Body of pancreas (tissue), 4 donors: ENCODE results near the gene PALS2. TPM values are rescaled to one million over a fixed set of nuclear protein-coding genes. Genes with fewer than 3 reads are reported as not detected.

Experiments used
- ATAC-seq: fragments of 150-250 bp; one replicate; pipeline ENCODE4 v1.9.1; 2016
- DNase-seq, 4 donors: peaks; one replicate each; pipeline ENCODE4 v3.0.0-alpha.2; 2019
- H3K27ac ChIP-seq, 4 donors: fragments of 200-600 bp; sonication (generic); 1 replicate in 3 of 4; 2 replicates in 1 of 4; pipeline versions ENCODE4 v1.5.1 to v1.6.1; 2016 to 2019; ENCODE audit warnings: mild to moderate bottlenecking in 1 of 4, mixed read lengths in 1 of 4, moderate library complexity in 1 of 4
- H3K27me3 ChIP-seq, 2 donors: fragments of 200-600 bp; sonication (generic); one replicate each; pipeline ENCODE4 v1.6.0; 2016; ENCODE audit warnings: mild to moderate bottlenecking in 1 of 2
- H3K36me3 ChIP-seq, 2 donors: fragments of 200-600 bp; sonication (generic); replicated peaks in 1 of 2; 2 replicates each; pipeline ENCODE4 v1.5.1; 2016; ENCODE audit warnings: low read depth in 2 of 2; ENCODE audit not compliant: insufficient read depth in 1 of 2
- H3K4me1 ChIP-seq: fragments of 200-600 bp; sonication (generic); one replicate; pipeline ENCODE4 v1.6.0; 2016
- H3K4me3 ChIP-seq, 2 donors: fragments of 200-600 bp; sonication (generic); 1 replicate in 1 of 2; 2 replicates in 1 of 2; pipeline ENCODE4 v1.5.1; 2016 to 2019
- H3K9me3 ChIP-seq, 3 donors: fragments of 200-600 bp; sonication (generic); 1 replicate in 2 of 3; 2 replicates in 1 of 3; pipeline ENCODE4 v1.5.1; 2016
- POLR2A ChIP-seq, 3 donors: fragments of 450-650 bp; IDR thresholded peaks; one replicate each; pipeline ENCODE4 v1.6.1; 2016; ENCODE audit warnings: antibody characterized with exemption in 3 of 3, mild to moderate bottlenecking in 2 of 3
- WGBS, 2 donors: methylation state at CpG; one replicate each; pipeline ENCODE4 v1.1.5; 2017; 5-methylcytosine and 5-hydroxymethylcytosine counted together
- intact Hi-C: fragments of 100-400 bp; cut with DNase I; formaldehyde crosslinking; loops from one replicate; pipeline ENCODE4 v1.15.1; 2023
- total RNA-seq, 2 donors: library from RNA; depleted of rRNA; stranded (reverse); fragments of >200 nt; gene quantifications; one replicate each; pipeline ENCODE4 v1.1.0, GENCODE V29; 2016
- TF ChIP-seq, protein P1 (sequence below), 7 experiments: fragments of 450-650 bp in 4 of 7; fragments of 200-600 bp in 3 of 7; sonication (generic) in 3 of 7; IDR thresholded peaks; one replicate each; pipeline ENCODE4 v1.5.1; 2016 to 2019; ENCODE audit warnings: antibody characterized with exemption in 7 of 7

The PALS2 gene
- total RNA-seq, 2 donors from 2014 or later, result 11.7 to 17.1 TPM

DNA sequence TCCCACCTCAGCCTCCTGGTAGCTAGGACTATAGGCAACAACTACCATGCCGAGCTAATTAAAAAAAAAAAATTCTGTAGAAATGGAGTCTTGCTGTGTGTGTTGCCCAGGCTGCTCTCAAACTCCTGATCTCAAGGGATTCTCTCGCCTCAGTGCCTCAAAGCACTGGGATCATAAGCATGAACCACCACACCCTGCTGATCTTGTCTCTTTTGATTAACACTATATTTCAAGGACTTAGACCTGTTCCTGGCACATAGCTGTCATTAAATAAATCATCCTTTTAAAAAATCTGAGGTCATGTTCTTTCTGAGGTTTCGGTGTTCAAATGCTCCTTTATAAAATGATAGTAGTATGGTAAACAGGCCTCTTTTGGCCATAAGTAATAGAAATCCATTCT lies 4.8 kb downstream of the PALS2 start:
- Histone ChIP-seq H3K4me1 (peaks cover 52% of the 10 kb centered on the region), H3K36me3 (no peaks in the 10 kb centered on the region), H3K27me3 (no peaks in the 10 kb centered on the region), H3K27ac (no peak overlapping the region), H3K9me3 (no peaks in the 10 kb centered on the region), H3K4me3 (no peak overlapping the region)
- ATAC-seq (no peak), DNase-seq (no peak)
- intact Hi-C loops, result loop anchor here (10.0 kb wide), 1 partner anchor 87 kb away; no protein-coding TSS in a partner anchor
- TF ChIP-seq, protein P1, sequence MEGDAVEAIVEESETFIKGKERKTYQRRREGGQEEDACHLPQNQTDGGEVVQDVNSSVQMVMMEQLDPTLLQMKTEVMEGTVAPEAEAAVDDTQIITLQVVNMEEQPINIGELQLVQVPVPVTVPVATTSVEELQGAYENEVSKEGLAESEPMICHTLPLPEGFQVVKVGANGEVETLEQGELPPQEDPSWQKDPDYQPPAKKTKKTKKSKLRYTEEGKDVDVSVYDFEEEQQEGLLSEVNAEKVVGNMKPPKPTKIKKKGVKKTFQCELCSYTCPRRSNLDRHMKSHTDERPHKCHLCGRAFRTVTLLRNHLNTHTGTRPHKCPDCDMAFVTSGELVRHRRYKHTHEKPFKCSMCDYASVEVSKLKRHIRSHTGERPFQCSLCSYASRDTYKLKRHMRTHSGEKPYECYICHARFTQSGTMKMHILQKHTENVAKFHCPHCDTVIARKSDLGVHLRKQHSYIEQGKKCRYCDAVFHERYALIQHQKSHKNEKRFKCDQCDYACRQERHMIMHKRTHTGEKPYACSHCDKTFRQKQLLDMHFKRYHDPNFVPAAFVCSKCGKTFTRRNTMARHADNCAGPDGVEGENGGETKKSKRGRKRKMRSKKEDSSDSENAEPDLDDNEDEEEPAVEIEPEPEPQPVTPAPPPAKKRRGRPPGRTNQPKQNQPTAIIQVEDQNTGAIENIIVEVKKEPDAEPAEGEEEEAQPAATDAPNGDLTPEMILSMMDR (IDR thresholded peaks at IDR 0.05), result no peak
- TF ChIP-seq POLR2A (IDR thresholded peaks at IDR 0.05), result no peak
- 85 to 90% methylated on average over 3 of the region's 3 CpGs for WGBS, 2 donors

DNA sequence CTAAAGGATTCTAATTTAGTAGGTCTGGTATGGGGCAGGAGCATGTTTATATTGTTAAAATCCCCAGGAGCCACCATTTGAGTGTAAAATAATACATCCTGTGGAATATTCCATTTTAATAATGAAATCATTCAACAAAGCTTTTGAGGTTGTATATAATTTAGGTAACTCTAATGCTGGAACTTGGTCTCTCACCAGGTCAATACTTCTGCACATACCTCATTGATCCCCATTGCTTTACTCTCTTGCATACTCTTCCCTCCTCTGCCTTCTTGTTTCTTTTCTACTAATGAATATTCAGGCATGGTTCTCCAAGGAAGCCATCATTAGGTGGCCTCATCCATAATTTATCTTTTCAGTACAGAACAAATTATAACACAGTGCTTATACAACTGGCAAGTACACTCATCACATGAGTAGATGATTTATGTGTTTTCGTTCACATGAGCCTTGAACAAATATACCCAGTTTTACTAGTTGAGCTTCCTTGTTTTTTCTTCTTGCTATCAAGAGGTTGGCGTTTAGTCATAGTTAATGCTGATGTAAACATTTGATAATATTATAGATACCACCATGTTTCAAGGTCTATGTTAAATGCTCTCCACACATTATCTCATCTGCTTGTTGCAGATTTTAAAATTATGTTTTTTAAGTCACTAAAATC lies 7.2 kb downstream of the PALS2 start:
- Histone ChIP-seq H3K36me3 (no peaks in the 10 kb centered on the region), H3K27me3 (no peaks in the 10 kb centered on the region), H3K9me3 (no peaks in the 10 kb centered on the region), H3K4me1 (peaks cover 40% of the 10 kb centered on the region), H3K27ac (peak overlapping the region in 2 of 4 donors; percentile 1 to 6), H3K4me3 (no peak overlapping the region)
- intact Hi-C loops, result no loop called here
- 27 to 28% methylated on average over 2 of the region's 2 CpGs for WGBS, 2 donors
- TF ChIP-seq, protein P1 (IDR thresholded peaks at IDR 0.05), result no peak
- no peak for TF ChIP-seq POLR2A (IDR thresholded peaks at IDR 0.05)
- ATAC-seq, result peak; percentile 72
- no peak for DNase-seq

DNA sequence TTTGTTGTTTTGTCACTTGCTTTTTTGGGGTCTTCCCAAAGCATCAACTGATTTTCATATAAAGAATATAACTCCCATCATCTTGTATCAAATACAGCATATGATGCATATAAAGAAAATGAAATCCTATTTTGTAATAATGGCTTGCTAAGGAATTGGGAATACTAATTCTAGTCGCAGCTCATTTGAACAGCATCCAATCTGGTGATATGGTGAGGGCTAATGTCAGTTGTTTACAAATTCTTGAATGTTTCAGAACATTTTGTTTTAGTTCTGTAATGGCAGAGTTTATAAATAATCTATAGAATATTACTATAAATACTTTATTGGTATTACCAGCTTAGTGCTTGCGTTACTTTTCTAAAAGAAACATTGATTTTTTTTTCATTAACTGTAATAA lies 8.9 kb downstream of the PALS2 start:
- ATAC-seq (no peak), DNase-seq (no peak)
- no peak overlapping the region for H3K4me3 ChIP-seq
- TF ChIP-seq, protein P1 (IDR thresholded peaks at IDR 0.05), result no peak
- no peak for TF ChIP-seq POLR2A (IDR thresholded peaks at IDR 0.05)
- H3K9me3 ChIP-seq, result no peaks in the 10 kb centered on the region
- peaks cover 25% of the 10 kb centered on the region for H3K4me1 ChIP-seq
- WGBS, 2 donors, result 85 to 88% methylated on average over 2 of the region's 2 CpGs
- intact Hi-C loops, result no loop called here
- H3K27me3 ChIP-seq, result no peaks in the 10 kb centered on the region
- H3K27ac ChIP-seq, result no peak overlapping the region
- H3K36me3 ChIP-seq, result no peaks in the 10 kb centered on the region

DNA sequence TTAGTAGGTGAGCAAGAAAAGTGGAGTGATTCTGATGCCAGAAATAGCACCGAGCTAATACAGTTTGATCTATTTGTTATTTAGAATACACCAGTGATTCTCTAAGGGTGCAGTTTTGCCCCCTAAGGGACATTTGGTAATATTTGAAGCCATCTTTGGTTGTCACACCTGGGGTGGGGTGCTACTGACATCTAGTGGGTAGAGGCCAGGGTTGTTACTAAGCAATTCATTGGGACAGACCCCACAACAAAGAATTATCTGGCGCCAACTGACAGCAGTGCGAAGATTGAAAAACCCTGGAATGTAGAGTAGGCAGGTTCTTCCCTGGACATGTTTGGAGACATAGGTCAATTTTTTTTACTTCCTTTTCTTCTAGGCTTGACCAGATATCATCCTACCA lies 14.6 kb downstream of the PALS2 start:
- intact Hi-C loops, result no loop called here

More for the DNA sequence above, 14.6 kb downstream of the PALS2 start:
- Histone ChIP-seq H3K27me3 (no peaks in the 10 kb centered on the region), H3K36me3 (no peaks in the 10 kb centered on the region), H3K4me1 (peaks cover 22% of the 10 kb centered on the region), H3K27ac (no peak overlapping the region), H3K9me3 (no peaks in the 10 kb centered on the region), H3K4me3 (no peak overlapping the region)
- TF ChIP-seq, protein P1 (IDR thresholded peaks at IDR 0.05), result peak in 4 of 7 experiments; percentile 35 to 44 (median 36)
- no peak for TF ChIP-seq POLR2A (IDR thresholded peaks at IDR 0.05)
- DNase-seq (no peak), ATAC-seq (no peak)
- WGBS, 2 donors, result 83 to 89% methylated on average over 3 of the region's 3 CpGs
